AML-193 (cell line): ENCODE results near the gene RPL10A.

Experiments
- DNase-seq, 2 experiments: peaks; one replicate each; lab custom pipeline; 2025; lab: John Stamatoyannopoulos, UW

The RPL10A gene

GRCh38 chr6:35448191-35448590, 20.0 kb upstream of the RPL10A start:
- DNase-seq, result no peak

- peak; percentile 92 to 93 for DNase-seq
Observed at GRCh38 chr6:35449287-35449881, 18.8 kb upstream of the RPL10A start.

DNA sequence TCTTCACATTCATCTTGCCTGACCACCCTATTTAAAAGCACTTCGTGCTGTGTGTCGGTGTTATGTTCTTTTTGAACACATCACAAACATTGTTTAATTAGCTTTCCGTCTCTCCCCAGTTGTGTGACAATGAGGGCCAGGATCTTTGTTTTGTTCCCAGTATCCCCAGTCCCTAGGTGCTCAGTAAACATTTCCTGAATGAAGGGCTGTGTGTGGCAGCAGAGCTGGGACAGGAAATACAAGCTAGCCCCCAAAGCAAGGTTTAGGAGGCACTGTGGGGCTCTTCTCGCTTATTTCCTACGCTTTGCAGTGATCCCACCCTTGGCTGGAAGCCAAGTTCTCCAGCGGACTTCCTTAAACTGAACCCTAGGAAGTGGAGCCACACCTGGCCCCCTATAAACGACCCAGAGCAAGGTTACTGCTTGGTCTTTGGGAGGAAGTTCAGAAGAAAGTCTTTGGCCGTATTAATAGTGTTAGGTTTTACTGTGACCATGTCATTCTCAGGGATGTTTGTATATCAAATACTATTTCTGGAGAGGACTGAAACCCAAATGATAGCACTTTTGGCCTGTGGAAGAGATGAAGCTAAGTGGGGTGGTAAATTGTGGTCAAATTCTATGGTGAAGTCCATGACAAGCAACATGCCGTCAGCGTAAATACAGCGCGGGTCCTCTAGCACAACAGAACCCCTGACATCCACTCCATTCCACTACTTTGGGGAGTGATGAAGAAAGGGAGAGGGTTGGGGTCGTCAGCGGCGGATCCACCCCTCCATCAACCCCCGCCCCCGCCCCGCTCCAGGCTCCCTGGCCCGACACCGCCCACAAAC, 16.6 kb upstream of the RPL10A start:
- DNase-seq, result no peak

DNA sequence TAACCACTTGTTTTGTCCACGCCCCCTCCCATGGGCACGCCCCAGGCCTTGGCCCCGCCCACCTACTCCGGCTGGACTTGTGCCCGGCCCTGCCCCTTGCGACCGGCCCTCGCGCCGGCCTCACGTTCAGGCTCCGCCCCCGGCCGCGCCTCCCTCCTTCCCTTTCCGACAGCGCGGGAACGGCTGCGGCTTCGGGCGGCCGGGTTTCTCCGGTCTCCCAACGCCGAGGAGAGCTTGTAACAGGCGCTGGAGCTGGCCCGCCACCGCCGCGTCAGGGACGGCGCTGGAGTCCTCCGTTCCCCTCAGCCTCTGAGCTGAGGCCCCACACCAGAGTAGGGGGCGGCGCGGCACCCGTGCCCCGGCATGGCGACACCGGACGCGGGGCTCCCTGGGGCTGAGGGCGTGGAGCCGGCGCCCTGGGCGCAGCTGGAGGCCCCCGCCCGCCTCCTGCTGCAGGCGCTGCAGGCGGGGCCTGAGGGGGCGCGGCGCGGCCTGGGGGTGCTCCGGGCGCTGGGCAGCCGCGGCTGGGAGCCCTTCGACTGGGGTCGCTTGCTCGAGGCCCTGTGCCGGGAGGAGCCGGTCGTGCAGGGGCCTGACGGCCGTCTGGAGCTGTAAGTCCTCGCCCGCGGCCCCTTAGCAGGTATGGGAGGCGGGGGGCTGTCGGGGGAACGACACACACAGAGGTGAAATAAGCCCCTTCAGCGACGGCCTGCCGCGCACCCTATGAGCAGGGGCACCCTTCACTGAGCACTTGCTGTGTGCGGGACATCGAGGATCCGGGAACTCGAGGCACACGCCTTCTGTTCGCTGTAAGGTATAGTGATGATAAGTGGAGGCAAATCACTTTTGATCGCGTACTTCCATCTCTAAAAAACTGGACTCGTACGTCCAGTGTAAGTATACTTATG, 15.8 kb upstream of the RPL10A start, which contains the start of gene FANCE:
Gene FANCE (plus strand): TSS at position 156 of the 908 bp plus-strand sequence. CDS start 208 bp downstream, at position 364.
- DNase-seq, result peak; percentile 77 to 91

DNA sequence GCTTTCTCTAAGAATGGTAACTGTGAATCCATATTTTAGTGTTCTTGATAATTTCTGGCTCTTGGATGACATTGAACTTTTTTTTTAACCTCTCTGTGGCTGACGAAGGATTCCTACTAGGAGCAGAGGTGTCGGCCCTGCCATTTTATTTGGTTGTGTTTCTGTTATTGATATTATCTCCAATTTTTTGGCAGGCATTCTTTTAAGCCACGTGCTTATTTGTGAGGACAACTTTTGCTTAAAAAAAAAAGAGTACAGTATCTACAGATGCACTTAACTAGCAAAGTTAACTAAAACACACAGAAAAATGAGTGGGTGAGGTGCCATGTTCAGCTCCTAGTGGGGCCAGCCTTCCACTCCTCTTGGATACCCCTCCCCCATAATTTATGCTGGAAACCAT, 15.0 kb upstream of the RPL10A start:
- no peak for DNase-seq

GRCh38 chr6:35454391-35455110, 13.7 kb upstream of the RPL10A start:
- no peak for DNase-seq

- no peak for DNase-seq
Observed at GRCh38 chr6:35457907-35458306, 10.3 kb upstream of the RPL10A start.

- peak in 1 of 2 experiments; percentile 24 for DNase-seq
Observed at GRCh38 chr6:35461270-35461669, 6.9 kb upstream of the RPL10A start.

GRCh38 chr6:35463292-35463691, 4.9 kb upstream of the RPL10A start:
- DNase-seq, result no peak

- no peak for DNase-seq
Observed at GRCh38 chr6:35465646-35466045, 2.6 kb upstream of the RPL10A start.

DNA sequence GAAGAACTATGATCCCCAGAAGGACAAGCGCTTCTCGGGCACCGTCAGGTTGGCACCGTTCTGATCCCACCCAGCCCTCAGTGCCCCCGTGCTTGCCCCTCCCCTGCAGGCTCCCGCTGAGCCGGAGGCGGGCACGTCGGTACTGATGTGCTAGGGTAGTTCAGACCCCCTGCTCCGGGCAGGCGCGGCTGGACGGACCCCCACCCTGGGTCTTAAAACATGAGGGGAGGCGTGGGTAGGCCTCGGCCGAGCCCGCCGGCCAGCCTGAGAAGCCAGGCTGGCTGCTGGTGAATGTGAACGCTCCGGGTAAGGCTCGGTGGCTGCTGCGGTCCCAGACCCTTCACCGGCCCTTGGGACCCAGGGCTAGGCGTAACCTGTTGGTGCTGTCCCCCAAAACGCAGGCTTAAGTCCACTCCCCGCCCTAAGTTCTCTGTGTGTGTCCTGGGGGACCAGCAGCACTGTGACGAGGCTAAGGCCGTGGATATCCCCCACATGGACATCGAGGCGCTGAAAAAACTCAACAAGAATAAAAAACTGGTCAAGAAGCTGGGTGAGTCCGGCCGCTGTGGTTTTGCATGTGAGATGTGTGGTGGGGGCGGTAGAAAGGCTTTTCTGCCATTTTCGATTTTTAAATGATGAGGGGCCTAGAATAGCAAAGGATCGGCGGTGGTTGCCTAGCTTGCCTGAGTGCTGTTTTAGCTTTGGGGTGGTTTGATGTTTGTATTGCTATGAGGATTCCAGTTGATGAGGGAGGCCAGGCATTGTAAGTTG, 964 bp downstream of the RPL10A start:
- DNase-seq, result no peak

DNA sequence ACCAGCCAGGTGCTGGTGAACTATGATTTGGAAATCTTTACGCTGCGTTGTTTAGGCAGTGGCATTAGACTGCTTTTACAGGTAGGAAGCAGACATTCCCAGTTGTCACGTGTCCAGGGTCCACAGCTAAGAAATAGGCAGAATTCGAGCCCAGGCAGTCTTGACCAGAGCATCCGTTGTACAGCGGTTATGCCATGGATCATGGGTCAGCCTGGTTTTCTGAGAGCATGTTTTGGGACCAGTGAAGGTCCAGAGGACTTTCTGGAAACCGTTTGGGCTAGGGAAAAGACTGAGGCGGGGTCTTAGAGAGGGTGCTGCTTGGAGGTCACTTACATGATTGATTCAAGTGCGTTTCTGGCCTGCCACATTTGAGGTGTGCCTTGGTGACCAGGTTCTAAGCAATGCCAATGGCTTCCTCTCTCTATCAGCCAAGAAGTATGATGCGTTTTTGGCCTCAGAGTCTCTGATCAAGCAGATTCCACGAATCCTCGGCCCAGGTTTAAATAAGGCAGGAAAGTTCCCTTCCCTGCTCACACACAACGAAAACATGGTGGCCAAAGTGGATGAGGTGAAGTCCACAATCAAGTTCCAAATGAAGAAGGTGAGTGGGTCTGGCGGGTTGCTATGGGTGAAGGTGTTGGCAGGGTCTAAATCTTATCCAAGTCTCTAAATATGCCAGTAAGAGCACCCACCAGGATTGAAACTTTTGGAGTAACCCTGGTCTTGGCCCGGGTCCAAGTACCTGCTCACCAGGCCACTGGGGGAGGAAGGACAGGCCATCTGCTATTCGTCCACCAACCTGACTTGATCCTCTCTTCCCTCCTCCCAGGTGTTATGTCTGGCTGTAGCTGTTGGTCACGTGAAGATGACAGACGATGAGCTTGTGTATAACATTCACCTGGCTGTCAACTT, 1.8 kb downstream of the RPL10A start:
- DNase-seq, result no peak

DNA sequence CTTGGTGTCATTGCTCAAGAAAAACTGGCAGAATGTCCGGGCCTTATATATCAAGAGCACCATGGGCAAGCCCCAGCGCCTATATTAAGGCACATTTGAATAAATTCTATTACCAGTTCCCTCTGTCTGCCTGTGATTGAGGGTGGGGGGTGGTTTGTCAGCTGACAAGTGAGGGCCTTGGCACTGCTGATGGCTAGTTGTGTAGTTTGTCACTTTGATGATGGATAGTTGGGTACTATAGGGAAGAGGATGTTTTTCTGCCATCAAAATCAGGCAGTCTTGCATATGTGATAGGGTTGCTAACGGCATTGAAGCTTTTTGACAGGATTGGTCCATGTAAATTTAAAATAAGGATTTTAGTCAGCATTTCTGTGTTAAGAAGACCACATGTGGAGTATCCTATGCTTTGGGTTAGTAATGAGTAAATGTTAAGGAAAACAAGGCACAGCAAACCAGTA, 2.5 kb downstream of the RPL10A start:
- no peak for DNase-seq

DNA sequence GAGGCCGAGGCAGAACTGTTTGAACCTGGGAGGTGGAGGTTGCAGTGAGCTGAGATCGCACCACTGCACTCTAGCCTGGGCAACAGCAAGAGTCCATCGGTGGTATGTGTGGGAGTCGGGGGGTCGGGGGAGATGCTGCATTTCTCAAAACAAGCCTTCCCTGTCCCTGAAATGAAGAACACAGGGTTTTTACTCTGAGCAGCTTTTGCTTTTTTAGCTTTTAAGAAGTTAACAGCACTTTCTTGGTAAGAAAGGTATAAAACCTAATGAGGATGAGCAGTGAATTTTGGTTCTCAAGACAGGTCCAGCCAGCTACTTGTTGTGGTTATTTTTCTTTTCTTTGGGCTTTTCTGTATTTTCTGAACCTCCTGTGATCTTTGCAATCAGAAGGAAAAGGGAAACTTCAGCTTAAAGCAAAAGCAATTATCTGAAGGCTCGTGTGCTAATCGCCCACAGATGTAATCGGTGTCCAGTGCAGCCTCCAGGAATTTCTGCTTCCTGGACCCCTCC, 3.7 kb downstream of the RPL10A start:
- DNase-seq, result no peak

GRCh38 chr6:35473075-35473849, 5.1 kb downstream of the RPL10A start:
- no peak for DNase-seq

GRCh38 chr6:35473850-35474130, 5.6 kb downstream of the RPL10A start:
- DNase-seq, result no peak

DNA sequence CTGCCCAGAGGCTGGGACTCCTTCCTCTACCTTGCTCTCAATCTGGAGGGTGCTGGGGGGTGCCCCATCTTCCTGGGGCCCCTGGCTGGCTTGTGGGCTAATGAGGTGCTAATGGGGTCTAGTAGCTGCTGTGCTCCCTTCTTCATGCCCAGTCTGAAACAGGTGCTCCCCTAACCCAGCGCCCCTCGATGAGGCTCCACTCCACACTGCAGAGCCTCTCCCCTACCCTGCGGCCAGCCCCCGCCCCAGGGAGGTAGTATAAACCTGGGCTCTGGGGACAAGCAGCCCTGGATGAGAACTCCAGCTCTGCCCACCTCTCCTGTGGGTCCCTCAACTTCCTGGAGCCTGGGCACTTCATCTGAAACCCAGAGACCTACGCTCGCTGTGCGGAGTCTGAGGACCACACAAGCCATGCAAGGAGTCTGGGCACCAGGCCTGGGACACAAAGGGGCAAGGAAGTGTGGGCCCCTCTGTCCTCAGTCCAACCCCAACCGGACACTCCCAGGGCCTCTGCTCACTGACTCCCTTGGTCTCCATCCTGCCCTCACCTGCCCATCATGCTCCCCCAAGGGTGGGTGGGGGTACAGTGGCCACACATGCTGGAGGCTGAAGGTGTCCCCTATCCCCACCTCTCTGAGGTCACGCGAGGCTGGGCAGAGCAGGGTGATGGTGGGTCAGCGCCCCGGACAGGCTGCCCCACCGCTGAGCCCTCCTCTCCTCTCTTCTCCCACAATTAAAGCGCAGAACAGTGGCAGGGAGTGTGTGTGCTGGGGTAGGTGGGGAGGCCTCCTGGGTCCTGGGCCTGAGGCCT, 6.1 kb downstream of the RPL10A start:
- DNase-seq, result no peak

DNA sequence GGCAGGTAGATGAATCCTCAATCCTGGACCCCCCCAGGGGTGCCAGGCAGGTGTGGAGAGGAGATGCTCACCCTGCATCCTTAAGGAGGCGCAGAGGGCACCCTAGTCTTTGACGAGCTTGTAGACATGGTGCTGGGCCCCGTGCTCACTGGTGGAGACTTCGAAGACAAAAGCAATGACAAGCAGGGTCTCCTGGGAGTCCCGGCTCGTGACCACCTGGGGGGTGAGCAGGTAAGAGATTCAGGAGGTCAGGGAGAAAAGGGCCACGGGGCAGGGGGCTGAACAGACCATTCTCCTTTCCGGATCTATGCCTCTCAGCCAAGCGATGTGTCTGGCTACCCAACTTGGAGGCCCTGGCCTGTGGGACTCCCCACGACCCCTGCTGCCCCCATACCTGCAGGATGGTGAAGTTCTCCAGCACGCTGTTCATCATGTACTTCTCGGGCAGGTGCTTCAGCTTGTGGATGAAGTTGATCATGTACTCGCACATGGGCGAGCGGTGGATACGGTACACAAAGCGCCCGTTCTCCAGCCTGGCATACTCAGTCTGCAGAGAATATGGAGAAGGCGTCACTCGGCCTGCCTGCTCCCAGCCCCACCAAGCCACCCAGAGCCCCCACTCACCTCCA, 6.9 kb downstream of the RPL10A start:
- no peak for DNase-seq
